Sigmoid colon (tissue), 7 donors: ENCODE measurements around the gene ZNF382. TPM values are rescaled to one million over a fixed set of nuclear protein-coding genes. Genes with fewer than 3 reads are reported as not detected.

Experiments used
- DNase-seq: peaks from one replicate; pipeline ENCODE4 v3.0.0-alpha.2; 2019
- H3K27ac ChIP-seq, 4 donors: fragments of 200-600 bp; sonication (generic); one replicate each; pipeline ENCODE4 v1.5.1; 2016 to 2019; ENCODE audit warnings: mild to moderate bottlenecking in 1 of 4
- H3K27me3 ChIP-seq, 3 donors: fragments of 200-600 bp; sonication (generic); one replicate each; pipeline ENCODE4 v1.5.1; 2019; ENCODE audit warnings: mild to moderate bottlenecking in 1 of 3
- H3K36me3 ChIP-seq, 4 donors: fragments of 200-600 bp; sonication (generic); one replicate each; pipeline ENCODE4 v1.5.1; 2016 to 2019
- H3K4me1 ChIP-seq, 4 donors: fragments of 200-600 bp; sonication (generic); one replicate each; pipeline ENCODE4 v1.5.1; 2017 to 2019
- H3K4me3 ChIP-seq, 4 donors: fragments of 200-600 bp; sonication (generic); one replicate each; pipeline ENCODE4 v1.5.1; 2017 to 2019; ENCODE audit warnings: mild to moderate bottlenecking in 2 of 4, moderate library complexity in 1 of 4
- H3K9me3 ChIP-seq, 4 donors: fragments of 200-600 bp in 3 of 4; sonication (generic) in 3 of 4; one replicate each; pipeline versions ENCODE4 v1.5.1 to v1.6.1; 2013 to 2019
- CTCF ChIP-seq, 4 experiments: fragments of 450-650 bp in 3 of 4; fragments of 200-600 bp in 1 of 4; IDR thresholded peaks; one replicate each; pipeline ENCODE4 v1.5.1; 2016 to 2019; ENCODE audit warnings: antibody characterized with exemption in 4 of 4, mild to moderate bottlenecking in 3 of 4, moderate library complexity in 2 of 4
- EP300 ChIP-seq, 4 donors: sonication (generic); formaldehyde crosslinking; IDR thresholded peaks; one replicate each; pipeline ENCODE4 v1.6.1; 2017; ENCODE audit warnings: antibody characterized with exemption in 4 of 4
- POLR2A ChIP-seq, 2 donors: fragments of 450-650 bp; IDR thresholded peaks; one replicate each; pipeline ENCODE4 v1.6.1; 2016; ENCODE audit warnings: antibody characterized with exemption in 2 of 2, mild to moderate bottlenecking in 2 of 2, moderate library complexity in 2 of 2
- POLR2AphosphoS5 ChIP-seq, 4 donors: sonication (generic); formaldehyde crosslinking; IDR thresholded peaks; one replicate each; pipeline ENCODE4 v1.6.1; 2017; ENCODE audit warnings: antibody characterized with exemption in 4 of 4
- WGBS, 2 donors: extraction: QIAGEN DNeasy Blood & Tissue Kit; methylation state at CpG; one replicate each; pipeline ENCODE4 v1.1.7; 2013; 5-methylcytosine and 5-hydroxymethylcytosine counted together
- intact Hi-C: fragments of 100-400 bp; cut with DNase I; formaldehyde crosslinking; loops from one replicate; pipeline ENCODE4 v1.15.1; 2023
- polyA plus RNA-seq, 3 donors: library from polyadenylated mRNA; stranded (reverse); fragments of 200-250 nt; gene quantifications; one replicate each; pipeline ENCODE4 v1.2.3, GENCODE V29; 2013
- total RNA-seq, 4 donors: library from RNA; depleted of rRNA; stranded (reverse); fragments of >200 nt; gene quantifications; one replicate each; pipeline ENCODE4 v1.1.0, GENCODE V29; 2016
- donor health status: healthy with polysubstance abuse.
- donor health status: Bipolar disorder and iron deficiency.
- donor health status: healthy.

ZNF382 gene
- total RNA-seq (10 to 100 TPM; 13.2 to 22.8 (median 19.5) TPM), polyA plus RNA-seq (1 to 10 TPM in 1 of 3 donors, under 1 TPM in 1, not detected in 1; 0.60 to 2.1 TPM)

GRCh38 chr19:36605101-36605876 lies at the start of gene ZNF382:
ZNF382 (plus strand) TSS chr19:36605313; CDS start chr19:36609915, 4,602 bp downstream.
- H3K4me3 ChIP-seq = peak within 1 kb of the TSS; percentile 66 to 78 (median 75)
- TF ChIP-seq POLR2A (IDR thresholded peaks at IDR 0.05) (peak; percentile 30 to 38), CTCF (IDR thresholded peaks at IDR 0.05) (no peak), EP300 (IDR thresholded peaks at IDR 0.05) (no peak), POLR2AphosphoS5 (IDR thresholded peaks at IDR 0.05) (peak; percentile 25 to 85 (median 76))
- intact Hi-C loops = no loop called here
- peaks cover 0 to 18% (median 12%) of the 10 kb centered on the region in 4 donors for H3K4me1 ChIP-seq
- peaks cover 0 to 20% (median 9%) of the 10 kb centered on the region in 4 donors for H3K36me3 ChIP-seq
- H3K27ac ChIP-seq = peak within 1 kb of the TSS; percentile 84 to 85 (median 84)
- H3K27me3 ChIP-seq = no peaks in the 10 kb centered on the region
- DNase-seq = peak; percentile 82
- no peaks in the 10 kb centered on the region for H3K9me3 ChIP-seq
- 2 to 38% methylated on average over 73 of the region's 73 CpGs for WGBS, 2 donors

GRCh38 chr19:36564391-36564790 lies 40.7 kb upstream of the ZNF382 start:
- intact Hi-C loops = loop anchor here (10.0 kb wide), 1 partner anchor 50 kb away; no protein-coding TSS in a partner anchor
- DNase-seq = no peak

GRCh38 chr19:36572593-36573019 lies 32.5 kb upstream of the ZNF382 start:
- Histone ChIP-seq H3K27me3 (no peaks in the 10 kb centered on the region), H3K4me1 (peaks cover 0 to 24% (median 18%) of the 10 kb centered on the region in 4 donors), H3K27ac (peak overlapping the region; percentile 79 to 89 (median 84)), H3K9me3 (peaks cover 0 to 20% (median 2%) of the 10 kb centered on the region in 4 donors), H3K4me3 (peak overlapping the region; percentile 62 to 93 (median 86)), H3K36me3 (peaks cover 7 to 55% (median 25%) of the 10 kb centered on the region in 4 donors)
- WGBS, 2 donors = 2 to 3% methylated on average over 11 of the region's 11 CpGs
- intact Hi-C loops = loop anchor here (5.0 to 10.0 kb wide), 3 partner anchors 45 to 92 kb away; partner anchors contain the start of genes ZNF260, ZNF461 and ZNF566
- DNase-seq = no peak
- TF ChIP-seq POLR2AphosphoS5 (IDR thresholded peaks at IDR 0.05) (no peak), CTCF (IDR thresholded peaks at IDR 0.05) (no peak), EP300 (IDR thresholded peaks at IDR 0.05) (no peak), POLR2A (IDR thresholded peaks at IDR 0.05) (no peak)

More at GRCh38 chr19:36564391-36564790, 40.7 kb upstream of the ZNF382 start:
- H3K4me3 ChIP-seq = no peak overlapping the region
- H3K4me1 ChIP-seq = no peaks in the 10 kb centered on the region
- H3K27ac ChIP-seq = no peak overlapping the region
- no peaks in the 10 kb centered on the region for H3K27me3 ChIP-seq
- peaks cover 7 to 70% (median 37%) of the 10 kb centered on the region in 4 donors for H3K36me3 ChIP-seq
- H3K9me3 ChIP-seq = peaks cover 23 to 65% (median 49%) of the 10 kb centered on the region in 4 donors
- TF ChIP-seq POLR2AphosphoS5 (IDR thresholded peaks at IDR 0.05) (no peak), POLR2A (IDR thresholded peaks at IDR 0.05) (no peak), CTCF (IDR thresholded peaks at IDR 0.05) (no peak), EP300 (IDR thresholded peaks at IDR 0.05) (no peak)
- WGBS, 2 donors = 92 to 96% methylated on average over 1 of the region's 1 CpG

GRCh38 chr19:36573020-36573894 lies 31.9 kb upstream of the ZNF382 start, which contains the start of gene ZNF529:
ZNF529 (minus strand) TSS chr19:36573292; CDS start chr19:36572346, 946 bp downstream.
- H3K27ac ChIP-seq = peak within 1 kb of the TSS; percentile 79 to 89 (median 84)
- H3K9me3 ChIP-seq = peaks cover 0 to 21% (median under 1%) of the 10 kb centered on the region in 4 donors
- peak within 1 kb of the TSS; percentile 62 to 93 (median 86) for H3K4me3 ChIP-seq
- WGBS, 2 donors = 0% methylated on average over 66 of the region's 66 CpGs
- peaks cover 7 to 60% (median 24%) of the 10 kb centered on the region in 4 donors for H3K36me3 ChIP-seq
- TF ChIP-seq CTCF (IDR thresholded peaks at IDR 0.05) = no peak
- TF ChIP-seq EP300 (IDR thresholded peaks at IDR 0.05) = no peak
- peak; percentile 74 to 90 (median 82) for TF ChIP-seq POLR2AphosphoS5 (IDR thresholded peaks at IDR 0.05)
- TF ChIP-seq POLR2A (IDR thresholded peaks at IDR 0.05) = peak; percentile 43 to 54
- peak; percentile 91 for DNase-seq
- intact Hi-C loops = loop anchor here (5.0 to 10.0 kb wide), 3 partner anchors 46 to 92 kb away; partner anchors contain the start of genes ZNF260, ZNF461 and ZNF566
- no peaks in the 10 kb centered on the region for H3K27me3 ChIP-seq
- H3K4me1 ChIP-seq = peaks cover 0 to 24% (median 18%) of the 10 kb centered on the region in 4 donors
